Neural cell (in vitro differentiated cells): ENCODE measurements around the gene CNTFR. TPM values are rescaled to one million over a fixed set of nuclear protein-coding genes. Genes with fewer than 3 reads are reported as not detected.

Experiments
- H2AFZ ChIP-seq: fragments of 200-600, 300-800 bp; sonication (generic), shearing (Covaris generic); 2 replicates; pipeline ENCODE4 v1.6.0; 2014; ENCODE audit warnings: low read depth, mild to moderate bottlenecking, antibody characterized with exemption, low read length, moderate library complexity
- H3F3A ChIP-seq: fragments of 200-600 bp; shearing (Covaris generic); 2 replicates; pipeline ENCODE4 v1.6.1; 2016; ENCODE audit warnings: mild to moderate bottlenecking, moderate library complexity, mixed read lengths, antibody characterized with exemption, low read length; ENCODE audit not compliant: insufficient read depth, poor library complexity, severe bottlenecking
- H3K27ac ChIP-seq: fragments of 200-600, 300-800 bp; sonication (generic), shearing (Covaris generic); 2 replicates; pipeline ENCODE4 v1.5.1; 2014; ENCODE audit warnings: mild to moderate bottlenecking, low read length, moderate library complexity
- H3K27me3 ChIP-seq: fragments of 300-800, 200-600 bp; sonication (generic), shearing (Covaris generic); 2 replicates; pipeline ENCODE4 v1.6.0; 2014; ENCODE audit warnings: mild to moderate bottlenecking, low read depth, low read length, moderate library complexity; ENCODE audit not compliant: insufficient read depth
- H3K36me3 ChIP-seq: fragments of 300-800, 200-600 bp; sonication (generic), shearing (Covaris generic); 2 replicates; pipeline ENCODE4 v1.5.1; 2014; ENCODE audit warnings: mild to moderate bottlenecking, antibody characterized with exemption, low read length, moderate library complexity; ENCODE audit not compliant: insufficient read depth
- H3K4me2 ChIP-seq: fragments of 300-800, 200-600 bp; sonication (generic), shearing (Covaris generic); 2 replicates; pipeline ENCODE4 v1.6.0; 2014; ENCODE audit warnings: mild to moderate bottlenecking, low read length
- H3K4me3 ChIP-seq: fragments of 300-800, 200-600 bp; sonication (generic), shearing (Covaris generic); 2 replicates; pipeline ENCODE4 v1.5.1; 2014; ENCODE audit warnings: mild to moderate bottlenecking, low read length, moderate library complexity
- H3K79me2 ChIP-seq: fragments of 200-600 bp; shearing (Covaris generic); replicated peaks from 2 replicates; pipeline ENCODE4 v1.6.0; 2014; ENCODE audit warnings: mild to moderate bottlenecking, low read length, moderate library complexity; ENCODE audit not compliant: insufficient read depth
- H3K9ac ChIP-seq: fragments of 300-800, 200-600 bp; sonication (generic), shearing (Covaris generic); 2 replicates; pipeline ENCODE4 v1.6.1; 2016; ENCODE audit warnings: mild to moderate bottlenecking, low read length, mixed read lengths
- H3K9me2 ChIP-seq: fragments of 200-600 bp; shearing (Covaris generic); 2 replicates; pipeline ENCODE4 v1.6.1; 2016; ENCODE audit warnings: mild to moderate bottlenecking, low read length, mixed read lengths; ENCODE audit not compliant: insufficient read depth
- H3K9me3 ChIP-seq: fragments of 200-600, 300-800 bp; sonication (generic), shearing (Covaris generic); 2 replicates; pipeline ENCODE4 v1.6.1; 2016; ENCODE audit warnings: mild to moderate bottlenecking, mixed run types, low read length, moderate library complexity, mixed read lengths
- H4K20me1 ChIP-seq: fragments of 200-600 bp; shearing (Covaris generic); 2 replicates; pipeline ENCODE4 v1.6.1; 2016; ENCODE audit warnings: mild to moderate bottlenecking, mixed run types; ENCODE audit not compliant: insufficient read depth
- CTCF ChIP-seq: fragments of 450-650 bp; IDR thresholded peaks from 2 replicates; pipeline ENCODE4 v1.5.1; 2014; ENCODE audit warnings: antibody characterized with exemption, mild to moderate bottlenecking, moderate library complexity; ENCODE audit not compliant: poor library complexity, severe bottlenecking
- EP300 ChIP-seq: fragments of 450-650 bp; conservative IDR thresholded peaks from 2 replicates; pipeline ENCODE4 v1.6.1; 2014; ENCODE audit warnings: antibody characterized with exemption, mild to moderate bottlenecking, moderate library complexity; ENCODE audit not compliant: poor library complexity, severe bottlenecking
- EZH2 ChIP-seq: fragments of 200-600, 300-800 bp; shearing (Covaris generic), sonication (generic); IDR thresholded peaks from 2 replicates; pipeline ENCODE4 v1.6.1; 2014; ENCODE audit warnings: antibody characterized with exemption, low read length, borderline replicate concordance, mild to moderate bottlenecking; ENCODE audit not compliant: insufficient read depth, poor library complexity, severe bottlenecking
- MXI1 ChIP-seq: fragments of 450-650 bp; conservative IDR thresholded peaks from 2 replicates; pipeline ENCODE4 v1.6.1; 2014; ENCODE audit warnings: antibody characterized with exemption, mild to moderate bottlenecking; ENCODE audit not compliant: poor library complexity, severe bottlenecking
- POLR2AphosphoS5 ChIP-seq: IDR thresholded peaks from 2 replicates; pipeline ENCODE4 v1.6.1; 2012
- RAD21 ChIP-seq: fragments of 450-650 bp; conservative IDR thresholded peaks from 2 replicates; pipeline ENCODE4 v1.6.1; 2014; ENCODE audit warnings: antibody characterized with exemption, mild to moderate bottlenecking, moderate library complexity
- REST ChIP-seq: IDR thresholded peaks from 2 replicates; pipeline ENCODE4 v1.6.1; 2012; ENCODE audit warnings: borderline replicate concordance
- SMC3 ChIP-seq: fragments of 450-650 bp; conservative IDR thresholded peaks from 2 replicates; pipeline ENCODE4 v1.6.1; 2014; ENCODE audit warnings: antibody characterized with exemption, mild to moderate bottlenecking, moderate library complexity; ENCODE audit not compliant: poor library complexity
- TAF1 ChIP-seq: IDR thresholded peaks from 2 replicates; pipeline ENCODE4 v1.6.1; 2012; ENCODE audit warnings: low read depth
- polyA plus RNA-seq: library from polyadenylated mRNA; depleted of rRNA; stranded (reverse); fragments of >200 nt; gene quantifications from 2 replicates; pipeline ENCODE4 v1.2.3, GENCODE V29; 2014

The CNTFR gene
- polyA plus RNA-seq, 1 donor from 2014 or later, result 19.0 TPM

- TF ChIP-seq REST (no peak), SMC3 (no peak), RAD21 (no peak), TAF1 (no peak), POLR2AphosphoS5 (no peak), EZH2 (no peak), EP300 (no peak), MXI1 (no peak)
- no peaks in the 10 kb centered on the region for H3K9me3 ChIP-seq
- H2AFZ ChIP-seq, result no peak overlapping the region
- H3K36me3 ChIP-seq, result no peaks in the 10 kb centered on the region
- no peak overlapping the region for H3K27ac ChIP-seq
- peaks cover 16% of the 10 kb centered on the region for H3K79me2 ChIP-seq
- no peak overlapping the region for H3K9ac ChIP-seq
- H3K4me2 ChIP-seq, result no peak overlapping the region
- peaks cover 3% of the 10 kb centered on the region for H4K20me1 ChIP-seq
- peaks cover 3% of the 10 kb centered on the region for H3F3A ChIP-seq
- H3K9me2 ChIP-seq, result no peaks in the 10 kb centered on the region
- no peak overlapping the region for H3K4me3 ChIP-seq
- no peaks in the 10 kb centered on the region for H3K27me3 ChIP-seq
These were observed 15.8 kb downstream of the CNTFR start for GRCh38 chr9:34573599-34574325.

- H3K36me3 ChIP-seq, result no peaks in the 10 kb centered on the region
- no peak overlapping the region for H3K27ac ChIP-seq
These were observed 16.9 kb downstream of the CNTFR start for GRCh38 chr9:34572628-34573027.

More at GRCh38 chr9:34572628-34573027, 16.9 kb downstream of the CNTFR start:
- H3K27me3 ChIP-seq, result no peaks in the 10 kb centered on the region
- no peak overlapping the region for H3K9ac ChIP-seq
- H3K9me3 ChIP-seq, result no peaks in the 10 kb centered on the region
- H3F3A ChIP-seq, result no peaks in the 10 kb centered on the region
- no peak overlapping the region for H3K4me2 ChIP-seq
- no peak for TF ChIP-seq SMC3
- TF ChIP-seq CTCF, result no peak
- TF ChIP-seq EP300, result peak; percentile 55
- TF ChIP-seq POLR2AphosphoS5, result peak; percentile 41
- H3K4me3 ChIP-seq, result no peak overlapping the region
- H2AFZ ChIP-seq, result no peak overlapping the region
- H3K9me2 ChIP-seq, result no peaks in the 10 kb centered on the region
- peaks cover 16% of the 10 kb centered on the region for H3K79me2 ChIP-seq
- peaks cover 3% of the 10 kb centered on the region for H4K20me1 ChIP-seq
